Measurements from ENCODE around the gene MTAP.

MTAP gene

DNA sequence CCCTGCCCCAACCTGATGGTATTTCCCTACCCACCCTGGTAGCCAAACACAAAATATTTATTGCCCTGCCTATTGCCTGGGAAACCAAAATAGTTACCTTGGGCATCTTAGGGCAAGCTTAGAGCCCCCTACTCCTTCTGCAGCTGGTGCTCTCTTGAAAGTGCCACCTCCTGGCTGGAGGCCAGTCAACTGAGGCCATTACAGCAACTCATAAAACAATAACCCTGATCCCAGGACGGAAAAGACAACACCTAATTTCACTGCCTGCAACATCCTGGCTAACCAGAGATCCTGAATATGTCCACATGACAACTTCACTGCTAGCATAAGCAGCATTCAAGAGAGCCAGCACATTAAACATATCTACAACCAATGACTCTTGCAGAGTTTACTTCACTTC lies 38.7 kb downstream of the MTAP start:
- Histone ChIP-seq H3K4me3 (ENCODE audit: low read length, poor library complexity, severe bottlenecking) (no peak overlapping the region), H3K9ac (ENCODE audit: low read depth, low read length, poor library complexity, severe bottlenecking) (no peak overlapping the region), H3K79me2 (ENCODE audit: insufficient read depth, low read length) (no peaks in the 10 kb centered on the region), H3K4me2 (ENCODE audit: low read depth, low read length, poor library complexity, severe bottlenecking) (no peak overlapping the region), H3F3A (ENCODE audit: low read depth) (no peaks in the 10 kb centered on the region), H3K4me1 (ENCODE audit: insufficient read depth, low read length, poor library complexity, severe bottlenecking) (peaks cover 7% of the 10 kb centered on the region), H3K27me3 (ENCODE audit: insufficient read depth, low read length, poor library complexity, severe bottlenecking) (no peaks in the 10 kb centered on the region), H3K36me3 (ENCODE audit: insufficient read depth, low read length) (peaks cover 46% of the 10 kb centered on the region), H2AFZ (ENCODE audit: low read length) (no peak overlapping the region), H3K9me3 (ENCODE audit: insufficient read depth, low read depth, low read length) (no peaks in the 10 kb centered on the region), H4K20me1 (ENCODE audit: insufficient read depth, low read length, poor library complexity, severe bottlenecking) (peaks cover 4% of the 10 kb centered on the region), H3K9me2 (replicated peaks; ENCODE audit: low read depth, low read length) (no peaks in the 10 kb centered on the region)
- no peak for TF ChIP-seq EZH2phosphoT487 (IDR thresholded peaks at IDR 0.05; ENCODE audit: borderline replicate concordance)
- TF ChIP-seq, protein P1, sequence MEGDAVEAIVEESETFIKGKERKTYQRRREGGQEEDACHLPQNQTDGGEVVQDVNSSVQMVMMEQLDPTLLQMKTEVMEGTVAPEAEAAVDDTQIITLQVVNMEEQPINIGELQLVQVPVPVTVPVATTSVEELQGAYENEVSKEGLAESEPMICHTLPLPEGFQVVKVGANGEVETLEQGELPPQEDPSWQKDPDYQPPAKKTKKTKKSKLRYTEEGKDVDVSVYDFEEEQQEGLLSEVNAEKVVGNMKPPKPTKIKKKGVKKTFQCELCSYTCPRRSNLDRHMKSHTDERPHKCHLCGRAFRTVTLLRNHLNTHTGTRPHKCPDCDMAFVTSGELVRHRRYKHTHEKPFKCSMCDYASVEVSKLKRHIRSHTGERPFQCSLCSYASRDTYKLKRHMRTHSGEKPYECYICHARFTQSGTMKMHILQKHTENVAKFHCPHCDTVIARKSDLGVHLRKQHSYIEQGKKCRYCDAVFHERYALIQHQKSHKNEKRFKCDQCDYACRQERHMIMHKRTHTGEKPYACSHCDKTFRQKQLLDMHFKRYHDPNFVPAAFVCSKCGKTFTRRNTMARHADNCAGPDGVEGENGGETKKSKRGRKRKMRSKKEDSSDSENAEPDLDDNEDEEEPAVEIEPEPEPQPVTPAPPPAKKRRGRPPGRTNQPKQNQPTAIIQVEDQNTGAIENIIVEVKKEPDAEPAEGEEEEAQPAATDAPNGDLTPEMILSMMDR (conservative IDR thresholded peaks at IDR 0.05; ENCODE audit: low read length) = no peak

DNA sequence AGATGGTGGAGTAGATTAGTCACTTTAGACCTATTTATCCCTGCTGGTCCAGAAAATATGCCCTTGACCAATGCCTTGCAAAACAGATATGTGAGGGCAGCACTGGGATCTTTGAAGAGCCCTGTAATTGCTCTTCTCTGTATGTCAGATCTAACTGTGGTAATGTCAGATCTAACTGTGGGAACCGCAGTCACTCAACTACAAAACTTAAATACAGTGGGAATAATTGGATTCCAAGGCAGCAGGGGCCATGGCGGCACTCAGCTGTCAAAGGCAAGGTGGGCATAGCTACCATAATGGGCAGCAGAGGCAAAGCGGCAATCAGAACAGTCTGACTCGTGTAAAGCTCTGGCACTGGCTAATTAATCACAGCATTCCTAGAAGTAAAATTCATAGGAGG lies 46.2 kb downstream of the MTAP start:
- Histone ChIP-seq H4K20me1 (ENCODE audit: insufficient read depth, low read length, poor library complexity, severe bottlenecking) (no peaks in the 10 kb centered on the region), H3K79me2 (ENCODE audit: insufficient read depth, low read length) (no peaks in the 10 kb centered on the region), H3F3A (ENCODE audit: low read depth) (no peaks in the 10 kb centered on the region), H3K9me3 (ENCODE audit: insufficient read depth, low read depth, low read length) (no peaks in the 10 kb centered on the region), H3K36me3 (ENCODE audit: insufficient read depth, low read length) (no peaks in the 10 kb centered on the region), H3K4me2 (ENCODE audit: low read depth, low read length, poor library complexity, severe bottlenecking) (no peak overlapping the region), H3K9me2 (replicated peaks; ENCODE audit: low read depth, low read length) (no peaks in the 10 kb centered on the region), H3K9ac (ENCODE audit: low read depth, low read length, poor library complexity, severe bottlenecking) (no peak overlapping the region), H3K4me1 (ENCODE audit: insufficient read depth, low read length, poor library complexity, severe bottlenecking) (no peaks in the 10 kb centered on the region), H3K4me3 (ENCODE audit: low read length, poor library complexity, severe bottlenecking) (no peak overlapping the region), H3K27me3 (ENCODE audit: insufficient read depth, low read length, poor library complexity, severe bottlenecking) (no peaks in the 10 kb centered on the region), H2AFZ (ENCODE audit: low read length) (no peak overlapping the region)
- no peak for TF ChIP-seq EZH2phosphoT487 (IDR thresholded peaks at IDR 0.05; ENCODE audit: borderline replicate concordance)
- TF ChIP-seq, protein P1 (conservative IDR thresholded peaks at IDR 0.05; ENCODE audit: low read length) = no peak

DNA sequence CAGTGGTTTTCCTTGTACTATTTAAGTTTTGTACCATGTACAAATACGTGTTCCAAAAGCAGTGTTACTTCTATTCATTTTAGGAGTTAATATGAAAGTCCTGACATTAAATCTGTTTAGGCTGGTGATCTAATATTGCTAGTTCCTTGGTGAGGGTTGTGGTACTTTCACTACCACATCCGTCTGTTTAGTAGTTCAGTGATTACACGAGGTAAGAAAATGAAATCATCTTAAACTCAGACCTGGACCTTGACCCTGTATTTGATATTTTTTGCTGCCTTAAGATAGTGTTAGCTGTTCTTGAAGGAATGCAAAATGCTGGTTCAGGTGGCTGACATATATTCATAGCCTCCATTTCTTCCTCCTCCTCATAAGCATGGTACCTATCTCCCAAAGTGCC lies 50.3 kb downstream of the MTAP start:
- no peaks in the 10 kb centered on the region for H4K20me1 ChIP-seq (ENCODE audit: insufficient read depth, low read length, poor library complexity, severe bottlenecking)
- H3K9ac ChIP-seq (ENCODE audit: low read depth, low read length, poor library complexity, severe bottlenecking) = no peak overlapping the region
- H2AFZ ChIP-seq (ENCODE audit: low read length) = no peak overlapping the region
- peaks cover 24% of the 10 kb centered on the region; the same call in 1 of the 2 replicates for H3K36me3 ChIP-seq (ENCODE audit: insufficient read depth, low read length)
- no peaks in the 10 kb centered on the region for H3F3A ChIP-seq (ENCODE audit: low read depth)
- no peak overlapping the region for H3K4me3 ChIP-seq (ENCODE audit: low read length, poor library complexity, severe bottlenecking)
- no peak overlapping the region for H3K4me2 ChIP-seq (ENCODE audit: low read depth, low read length, poor library complexity, severe bottlenecking)
- H3K79me2 ChIP-seq (ENCODE audit: insufficient read depth, low read length) = no peaks in the 10 kb centered on the region
- H3K9me3 ChIP-seq (ENCODE audit: insufficient read depth, low read depth, low read length) = no peaks in the 10 kb centered on the region
- no peaks in the 10 kb centered on the region for H3K9me2 ChIP-seq (replicated peaks; ENCODE audit: low read depth, low read length)
- no peaks in the 10 kb centered on the region for H3K27me3 ChIP-seq (ENCODE audit: insufficient read depth, low read length, poor library complexity, severe bottlenecking)
- TF ChIP-seq, protein P1 (conservative IDR thresholded peaks at IDR 0.05; ENCODE audit: low read length) = no peak
- no peak for TF ChIP-seq EZH2phosphoT487 (IDR thresholded peaks at IDR 0.05; ENCODE audit: borderline replicate concordance)
- H3K4me1 ChIP-seq (ENCODE audit: insufficient read depth, low read length, poor library complexity, severe bottlenecking) = peaks cover 3% of the 10 kb centered on the region
